MM.1S (cell line): ENCODE measurements around the gene RUNX1.

Source experiments
- DNase-seq: peaks from one replicate; pipeline ENCODE4 v3.0.0-alpha.2; 2015
- H2AFZ ChIP-seq: fragments of 300-600 bp; sonication (generic); 2 replicates; pipeline ENCODE4 v1.6.0; 2016; ENCODE audit warnings: antibody characterized with exemption, low read length
- H3F3A ChIP-seq: fragments of 300-600 bp; sonication (generic); 2 replicates; pipeline ENCODE4 v1.6.1; 2016; ENCODE audit warnings: mild to moderate bottlenecking, antibody characterized with exemption, low read length, moderate library complexity, mixed read lengths; ENCODE audit not compliant: insufficient read depth
- H3K27ac ChIP-seq: fragments of 300-600 bp; sonication (generic); 2 replicates; pipeline ENCODE4 v1.5.1; 2016; ENCODE audit warnings: mild to moderate bottlenecking, low read length
- H3K27me3 ChIP-seq: fragments of 300-600 bp; sonication (generic); replicated peaks from 2 replicates; pipeline ENCODE4 v1.6.0; 2016; ENCODE audit warnings: low read length; ENCODE audit not compliant: insufficient read depth
- H3K36me3 ChIP-seq: fragments of 300-600 bp; sonication (generic); replicated peaks from 2 replicates; pipeline ENCODE4 v1.6.1; 2016; ENCODE audit warnings: mild to moderate bottlenecking, low read length, mixed read lengths; ENCODE audit not compliant: insufficient read depth
- H3K4me1 ChIP-seq: fragments of 300-600 bp; sonication (generic); 2 replicates; pipeline ENCODE4 v1.6.1; 2016; ENCODE audit warnings: low read length, mixed read lengths
- H3K4me2 ChIP-seq: fragments of 300-600 bp; sonication (generic); 2 replicates; pipeline ENCODE4 v1.6.0; 2016; ENCODE audit warnings: low read depth, low read length
- H3K4me3 ChIP-seq: fragments of 300-600 bp; sonication (generic); 2 replicates; pipeline ENCODE4 v1.5.1; 2016; ENCODE audit warnings: low read length, mixed read lengths
- H3K79me2 ChIP-seq: fragments of 300-600 bp; sonication (generic); 2 replicates; pipeline ENCODE4 v1.6.1; 2016; ENCODE audit warnings: mixed run types, low read length, mixed read lengths
- H3K9ac ChIP-seq: fragments of 300-600 bp; sonication (generic); 2 replicates; pipeline ENCODE4 v1.6.1; 2016; ENCODE audit warnings: low read length, mixed read lengths
- H3K9me2 ChIP-seq: fragments of 300-600 bp; sonication (generic); replicated peaks from 2 replicates; pipeline ENCODE4 v1.6.1; 2016; ENCODE audit warnings: mild to moderate bottlenecking, low read length, mixed read lengths; ENCODE audit not compliant: insufficient read depth
- H3K9me3 ChIP-seq: fragments of 300-600 bp; sonication (generic); replicated peaks from 2 replicates; pipeline ENCODE4 v1.6.1; 2016; ENCODE audit warnings: mild to moderate bottlenecking, low read length, mixed read lengths; ENCODE audit not compliant: insufficient read depth
- H4K20me1 ChIP-seq: fragments of 300-600 bp; sonication (generic); 2 replicates; pipeline ENCODE4 v1.6.1; 2016; ENCODE audit warnings: mild to moderate bottlenecking, low read length, moderate library complexity, mixed read lengths; ENCODE audit not compliant: insufficient read depth
- CTCF ChIP-seq: fragments of 300-600 bp; sonication (generic); IDR thresholded peaks from 2 replicates; pipeline ENCODE4 v1.5.1; 2016; ENCODE audit warnings: antibody characterized with exemption, low read length, mixed read lengths
- EZH2 ChIP-seq: fragments of 300-600 bp; sonication (generic); optimal IDR thresholded peaks from 2 replicates; pipeline ENCODE3; 2017; ENCODE audit warnings: low read depth, mild to moderate bottlenecking, antibody characterized with exemption, low read length, mixed read lengths
- EZH2phosphoT487 ChIP-seq: fragments of 300-600 bp; sonication (generic); IDR thresholded peaks from 2 replicates; pipeline ENCODE4 v1.6.1; 2018; ENCODE audit warnings: antibody characterized with exemption, low read length

Gene RUNX1

GRCh38 chr21:34889320-34889675 is 159.8 kb downstream of the RUNX1 start:
- Histone ChIP-seq H3F3A (peaks cover 30% of the 10 kb centered on the region), H4K20me1 (no peaks in the 10 kb centered on the region), H3K4me2 (peak overlapping the region; percentile 93), H3K79me2 (peaks cover 26% of the 10 kb centered on the region), H3K27ac (peak overlapping the region; percentile 75), H3K36me3 (no peaks in the 10 kb centered on the region), H3K9me3 (no peaks in the 10 kb centered on the region), H3K27me3 (peaks cover 25% of the 10 kb centered on the region), H3K9ac (peak overlapping the region; percentile 87), H3K9me2 (no peaks in the 10 kb centered on the region), H3K4me1 (0 out of 2 replicates have a peak, but pooled peaks cover 7% of the 10 kb centered on the region), H3K4me3 (peak overlapping the region; percentile 78), H2AFZ (peak overlapping the region; percentile 84)
- no peak for TF ChIP-seq EZH2phosphoT487
- no peak for TF ChIP-seq EZH2
- TF ChIP-seq CTCF = no peak
- peak; percentile 78 for DNase-seq

- H3K9ac ChIP-seq = peak overlapping the region; percentile 87
- peaks cover 31% of the 10 kb centered on the region for H3K79me2 ChIP-seq
- peaks cover 25% of the 10 kb centered on the region for H3K27me3 ChIP-seq
- H3K4me3 ChIP-seq = peak overlapping the region; percentile 87
- H3K9me3 ChIP-seq = no peaks in the 10 kb centered on the region
- H4K20me1 ChIP-seq = no peaks in the 10 kb centered on the region
- no peaks in the 10 kb centered on the region for H3K9me2 ChIP-seq
- H3K4me2 ChIP-seq = peak overlapping the region; percentile 93
- H3K36me3 ChIP-seq = no peaks in the 10 kb centered on the region
- peak overlapping the region; percentile 84 for H2AFZ ChIP-seq
- peaks cover 12% of the 10 kb centered on the region for H3K4me1 ChIP-seq
- peak overlapping the region; percentile 75 for H3K27ac ChIP-seq
- H3F3A ChIP-seq = peaks cover 30% of the 10 kb centered on the region
- TF ChIP-seq EZH2phosphoT487 (no peak), CTCF (no peak), EZH2 (no peak)
- DNase-seq = peak; percentile 98
Measured at GRCh38 chr21:34888569-34889319, 160.4 kb downstream of the RUNX1 start.

GRCh38 chr21:34887725-34888568 is 161.2 kb downstream of the RUNX1 start:
- H3K27me3 ChIP-seq = peaks cover 22% of the 10 kb centered on the region

More at GRCh38 chr21:34887725-34888568, 161.2 kb downstream of the RUNX1 start:
- Histone ChIP-seq H3K36me3 (no peaks in the 10 kb centered on the region), H3K9me3 (no peaks in the 10 kb centered on the region), H4K20me1 (no peaks in the 10 kb centered on the region), H3K4me1 (peaks cover 19% of the 10 kb centered on the region), H2AFZ (0 out of 2 replicates have a peak overlapping the region, but pooled peaks have one; percentile 7), H3K27ac (peak overlapping the region; percentile 75), H3F3A (peaks cover 33% of the 10 kb centered on the region), H3K9ac (peak overlapping the region; percentile 63), H3K4me3 (peak overlapping the region; percentile 87), H3K79me2 (peaks cover 39% of the 10 kb centered on the region), H3K4me2 (peak overlapping the region; percentile 67), H3K9me2 (no peaks in the 10 kb centered on the region)
- DNase-seq = peak; percentile 95
- TF ChIP-seq CTCF (no peak), EZH2 (no peak), EZH2phosphoT487 (no peak)
